ENCODE results near the gene EBLN2. TPM values are rescaled to one million over a fixed set of nuclear protein-coding genes. Genes with fewer than 3 reads are reported as not detected.

Gene EBLN2
- total RNA-seq (10 to 100 TPM in 2 of 7 donors, 1 to 10 TPM in 5; 2.7 to 16.4 (median 6.4) TPM), polyA plus RNA-seq (1 to 10 TPM; 1.1 to 1.8 TPM)
- long read RNA-seq, donor 1, partial matches to known transcripts = 0 of 1 reads
- long read RNA-seq, donor 1, other reads (novel, unspliced or antisense) = 0 of 1 reads
- long read RNA-seq, donor 2, partial matches to known transcripts = 0 of 2 reads
- long read RNA-seq, donor 2, other reads (novel, unspliced or antisense) = 0 of 2 reads
- long read RNA-seq, donor 3 = 0 reads

DNA sequence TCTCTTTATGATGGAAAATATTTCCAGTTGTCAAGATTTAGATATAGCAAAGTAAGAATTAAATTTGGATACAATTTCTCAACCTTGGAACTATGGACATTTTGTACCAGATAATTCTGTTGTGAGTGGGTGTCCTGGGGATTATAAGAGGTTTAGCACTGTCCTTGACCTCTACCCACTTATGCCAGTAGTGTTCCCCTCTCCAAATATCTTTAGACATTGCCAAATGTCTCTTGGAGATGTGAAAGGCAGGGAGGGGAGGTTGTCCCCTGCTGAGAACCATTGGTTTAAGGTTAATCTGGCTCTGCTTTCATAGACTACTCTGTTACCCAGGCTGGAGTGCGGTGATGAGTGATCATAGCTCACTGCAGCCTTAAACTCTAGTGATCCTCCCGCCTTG is at the start of gene EBLN2:
EBLN2 (plus strand) TSS at position 244 of the 400 bp plus-strand sequence. CDS start 423 bp downstream, outside the sequence.
- Histone ChIP-seq H3K4me1 (ENCODE audit: insufficient read depth) (peaks cover 3% of the 10 kb centered on the region), H3K9me3 (no peaks in the 10 kb centered on the region), H3K36me3 (no peaks in the 10 kb centered on the region), H3K4me3 (no peak within 1 kb of the TSS), H3K27me3 (no peaks in the 10 kb centered on the region), H3K27ac (no peak within 1 kb of the TSS)
- no peak for DNase-seq
- WGBS, 3 donors = 89 to 94% (median 94%) methylated on average over 2 of the region's 2 CpGs
- TF ChIP-seq POLR2A (IDR thresholded peaks at IDR 0.05) (no peak), EP300 (IDR thresholded peaks at IDR 0.05) (no peak)
- TF ChIP-seq, protein P1, sequence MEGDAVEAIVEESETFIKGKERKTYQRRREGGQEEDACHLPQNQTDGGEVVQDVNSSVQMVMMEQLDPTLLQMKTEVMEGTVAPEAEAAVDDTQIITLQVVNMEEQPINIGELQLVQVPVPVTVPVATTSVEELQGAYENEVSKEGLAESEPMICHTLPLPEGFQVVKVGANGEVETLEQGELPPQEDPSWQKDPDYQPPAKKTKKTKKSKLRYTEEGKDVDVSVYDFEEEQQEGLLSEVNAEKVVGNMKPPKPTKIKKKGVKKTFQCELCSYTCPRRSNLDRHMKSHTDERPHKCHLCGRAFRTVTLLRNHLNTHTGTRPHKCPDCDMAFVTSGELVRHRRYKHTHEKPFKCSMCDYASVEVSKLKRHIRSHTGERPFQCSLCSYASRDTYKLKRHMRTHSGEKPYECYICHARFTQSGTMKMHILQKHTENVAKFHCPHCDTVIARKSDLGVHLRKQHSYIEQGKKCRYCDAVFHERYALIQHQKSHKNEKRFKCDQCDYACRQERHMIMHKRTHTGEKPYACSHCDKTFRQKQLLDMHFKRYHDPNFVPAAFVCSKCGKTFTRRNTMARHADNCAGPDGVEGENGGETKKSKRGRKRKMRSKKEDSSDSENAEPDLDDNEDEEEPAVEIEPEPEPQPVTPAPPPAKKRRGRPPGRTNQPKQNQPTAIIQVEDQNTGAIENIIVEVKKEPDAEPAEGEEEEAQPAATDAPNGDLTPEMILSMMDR (IDR thresholded peaks at IDR 0.05) = no peak
- intact Hi-C loops (cut with DNase I) = no loop called here

DNA sequence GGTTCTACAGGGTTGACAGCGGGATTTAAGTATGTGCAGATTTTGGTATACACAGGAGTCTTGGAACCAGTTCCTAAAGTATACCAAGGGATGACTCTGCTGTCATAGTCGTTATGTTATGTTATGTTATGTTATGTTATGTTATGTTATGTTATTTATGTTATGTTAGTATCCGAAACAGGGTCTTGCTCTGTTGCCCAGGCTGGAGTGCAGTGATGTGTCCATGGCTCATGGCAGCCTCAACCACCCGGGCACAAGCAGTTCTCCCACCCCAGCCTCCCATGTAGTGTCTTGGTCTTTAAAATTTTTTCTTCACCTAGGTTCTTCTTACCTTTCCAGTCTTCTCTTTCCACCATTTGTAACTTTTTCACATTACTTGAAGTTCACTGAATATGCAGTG is 43.2 kb upstream of the EBLN2 start:
- Histone ChIP-seq H3K27me3 (no peaks in the 10 kb centered on the region), H3K36me3 (no peaks in the 10 kb centered on the region), H3K27ac (no peak overlapping the region), H3K4me1 (ENCODE audit: insufficient read depth) (peaks cover 10% of the 10 kb centered on the region), H3K4me3 (no peak overlapping the region), H3K9me3 (no peaks in the 10 kb centered on the region)
- intact Hi-C loops (cut with DNase I) = no loop called here
- no peak for DNase-seq
- 87 to 90% (median 88%) methylated on average over 4 of the region's 4 CpGs for WGBS, 3 donors
- TF ChIP-seq EP300 (IDR thresholded peaks at IDR 0.05) = no peak
- no peak for TF ChIP-seq POLR2A (IDR thresholded peaks at IDR 0.05)
- TF ChIP-seq, protein P1 (IDR thresholded peaks at IDR 0.05) = no peak

DNA sequence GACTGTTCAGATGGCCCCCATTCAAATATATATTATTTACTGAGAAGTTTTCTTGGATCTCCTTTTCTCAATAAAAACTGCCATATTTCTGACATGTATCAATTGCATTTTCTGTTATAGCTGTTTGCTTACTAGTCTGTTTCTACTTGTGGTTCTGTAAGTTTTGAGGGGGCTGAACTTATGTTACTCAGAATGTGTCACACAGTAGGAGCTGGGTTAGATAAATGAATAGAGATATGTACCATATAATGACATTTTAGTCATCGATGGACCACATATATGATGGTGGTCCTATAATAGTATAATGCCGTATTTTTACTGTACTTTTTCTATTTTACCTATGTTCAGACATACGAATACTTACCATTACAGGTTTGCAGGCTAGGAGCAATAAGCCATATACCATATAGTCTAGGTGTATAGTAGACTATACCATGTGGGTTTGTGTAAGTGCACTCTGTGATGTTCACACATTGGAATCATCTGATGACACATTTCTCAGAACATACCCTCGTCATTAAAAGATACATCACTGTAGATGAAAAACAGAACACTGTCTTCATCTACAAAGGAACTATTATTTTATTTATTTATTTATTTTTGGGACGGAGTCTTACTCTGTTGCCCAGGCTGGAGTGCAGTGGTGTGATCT is 42.5 kb upstream of the EBLN2 start:
- intact Hi-C loops (cut with DNase I) = no loop called here
- Histone ChIP-seq H3K27me3 (no peaks in the 10 kb centered on the region), H3K36me3 (no peaks in the 10 kb centered on the region), H3K27ac (no peak overlapping the region), H3K9me3 (no peaks in the 10 kb centered on the region), H3K4me1 (ENCODE audit: insufficient read depth) (peaks cover 8% of the 10 kb centered on the region), H3K4me3 (no peak overlapping the region)
- DNase-seq = no peak
- no peak for TF ChIP-seq POLR2A (IDR thresholded peaks at IDR 0.05)
- TF ChIP-seq, protein P1 (IDR thresholded peaks at IDR 0.05) = no peak
- no peak for TF ChIP-seq EP300 (IDR thresholded peaks at IDR 0.05)
- WGBS, 3 donors = 91 to 96% (median 94%) methylated on average over 5 of the region's 5 CpGs

DNA sequence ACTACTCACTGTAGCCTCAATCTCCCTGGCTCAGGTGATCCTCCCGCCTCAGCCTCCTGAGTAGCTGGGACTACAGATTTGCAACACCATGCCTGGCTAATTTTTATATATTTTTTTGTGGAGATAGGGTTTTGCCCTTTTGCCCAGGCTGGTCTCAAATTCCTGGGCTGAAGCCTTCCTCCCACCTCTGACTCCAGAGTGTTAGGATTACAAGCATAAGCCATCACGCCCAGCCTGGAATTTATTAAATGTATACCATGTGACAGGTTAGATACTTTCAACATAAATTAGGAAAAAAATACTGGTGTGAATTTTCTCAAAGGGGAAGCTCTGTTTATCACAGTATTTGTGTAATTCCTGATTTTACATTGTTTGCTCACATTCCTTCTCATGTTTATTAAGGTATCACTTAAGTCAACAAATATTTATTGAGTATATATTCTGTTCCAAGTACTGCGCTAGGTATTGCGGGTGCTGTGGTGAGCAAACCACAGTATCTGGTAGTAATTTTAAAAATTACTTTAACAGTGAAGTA is 40.1 kb upstream of the EBLN2 start:
- WGBS, 3 donors = 67 to 93% (median 67%) methylated on average over 4 of the region's 4 CpGs
- Histone ChIP-seq H3K27me3 (peaks cover 3% of the 10 kb centered on the region), H3K36me3 (no peaks in the 10 kb centered on the region), H3K27ac (no peak overlapping the region), H3K9me3 (no peaks in the 10 kb centered on the region), H3K4me3 (no peak overlapping the region), H3K4me1 (ENCODE audit: insufficient read depth) (peaks cover 8% of the 10 kb centered on the region)
- no peak for DNase-seq
- intact Hi-C loops (cut with DNase I) = loop anchor here in 1 of 4 donors (5.0 kb wide), 1 partner anchor 669 kb away; no protein-coding TSS in a partner anchor
- TF ChIP-seq EP300 (IDR thresholded peaks at IDR 0.05) = no peak

DNA sequence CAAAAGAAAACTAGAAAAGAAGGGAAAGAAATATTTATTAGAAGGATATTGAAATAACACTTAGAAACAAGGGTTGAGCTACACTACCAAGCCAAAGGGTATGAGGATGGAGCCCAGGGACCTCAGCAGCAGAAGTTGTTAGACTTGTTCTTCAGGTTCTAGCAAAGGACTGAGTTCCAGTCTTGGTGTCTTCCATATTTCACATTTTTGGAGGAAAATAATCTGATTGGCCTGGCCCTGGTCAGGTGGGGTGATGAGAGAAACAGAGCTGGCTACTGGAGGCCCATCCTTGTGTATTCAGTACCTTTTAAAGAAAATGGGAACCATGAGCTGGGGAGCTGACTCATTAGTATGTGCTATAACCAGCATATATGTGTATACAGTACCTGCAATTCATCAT is 36.6 kb upstream of the EBLN2 start:
- intact Hi-C loops (cut with DNase I) = loop anchor here in 1 of 4 donors (5.0 kb wide), 1 partner anchor 673 kb away; no protein-coding TSS in a partner anchor
- H3K27ac ChIP-seq = no peak overlapping the region
- H3K36me3 ChIP-seq = no peaks in the 10 kb centered on the region
- no peaks in the 10 kb centered on the region for H3K9me3 ChIP-seq
- TF ChIP-seq, protein P1 (IDR thresholded peaks at IDR 0.05) = no peak
- no peak for TF ChIP-seq EP300 (IDR thresholded peaks at IDR 0.05)
- TF ChIP-seq POLR2A (IDR thresholded peaks at IDR 0.05) = no peak
- no peak for DNase-seq
- H3K4me1 ChIP-seq (ENCODE audit: insufficient read depth) = peaks cover 9% of the 10 kb centered on the region
- peaks cover 3% of the 10 kb centered on the region for H3K27me3 ChIP-seq
- H3K4me3 ChIP-seq = no peak overlapping the region

All from ovary (tissue), 10 donors.